HPDE6-E6E7 (cell line): ENCODE data around the gene RAB12.
"Not testable (repeated sequence)": the region's sequence is repeated elsewhere in the genome, so short reads cannot be mapped to it uniquely, and the experiment has no call there.

Source experiments
- DNase-seq: peaks from one replicate; pipeline ENCODE4 v3.0.0; 2011; ENCODE audit warnings: missing footprints; ENCODE audit errors: extremely low spot score

Gene RAB12

DNA sequence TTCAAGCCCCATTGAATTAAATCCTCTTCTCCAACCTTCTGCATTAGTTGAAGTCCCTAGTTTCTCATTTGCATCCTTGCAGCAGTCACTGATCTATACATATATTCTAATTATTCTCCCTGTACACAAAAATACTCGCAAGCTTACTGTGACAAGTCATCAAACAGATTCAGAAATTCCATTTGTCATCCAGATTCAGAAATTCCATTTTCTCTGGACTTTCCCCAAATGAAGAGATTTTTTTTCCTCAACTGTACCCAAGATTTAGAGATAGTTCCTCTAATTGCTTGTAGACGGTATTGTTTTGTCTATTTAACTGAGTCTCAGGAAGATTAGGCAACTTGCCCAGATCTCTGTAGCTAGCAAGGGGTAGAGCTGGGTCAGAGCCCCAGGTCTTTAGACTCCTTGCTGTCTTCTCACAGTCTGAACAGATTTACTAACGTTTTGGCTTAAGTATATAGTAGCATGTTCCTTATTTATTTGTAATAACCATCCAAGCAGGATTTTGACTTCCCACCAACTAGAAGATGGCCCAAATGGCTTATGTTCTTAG lies 34.2 kb downstream of the RAB12 start:
- no peak for DNase-seq

DNA sequence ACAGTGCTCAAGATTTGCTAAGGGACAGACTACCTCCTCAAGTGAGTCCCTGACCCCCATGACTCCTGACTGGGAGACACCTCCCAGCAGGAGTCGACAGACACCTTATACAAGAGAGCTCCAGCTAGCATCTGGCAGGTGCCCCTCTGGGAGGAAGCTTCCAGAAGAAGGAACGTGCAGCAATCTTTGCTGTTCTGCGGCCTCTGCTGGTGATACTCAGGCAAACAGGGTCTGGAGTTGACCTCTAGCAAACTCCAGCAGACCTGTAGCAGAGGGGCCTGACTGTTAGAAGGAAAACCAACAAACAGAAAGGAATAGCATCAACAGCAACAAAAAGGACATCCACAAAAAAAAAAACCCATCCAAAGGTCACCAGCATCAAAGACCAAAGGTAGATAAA lies 38.1 kb downstream of the RAB12 start:
- DNase-seq, result not testable (repeated sequence)

DNA sequence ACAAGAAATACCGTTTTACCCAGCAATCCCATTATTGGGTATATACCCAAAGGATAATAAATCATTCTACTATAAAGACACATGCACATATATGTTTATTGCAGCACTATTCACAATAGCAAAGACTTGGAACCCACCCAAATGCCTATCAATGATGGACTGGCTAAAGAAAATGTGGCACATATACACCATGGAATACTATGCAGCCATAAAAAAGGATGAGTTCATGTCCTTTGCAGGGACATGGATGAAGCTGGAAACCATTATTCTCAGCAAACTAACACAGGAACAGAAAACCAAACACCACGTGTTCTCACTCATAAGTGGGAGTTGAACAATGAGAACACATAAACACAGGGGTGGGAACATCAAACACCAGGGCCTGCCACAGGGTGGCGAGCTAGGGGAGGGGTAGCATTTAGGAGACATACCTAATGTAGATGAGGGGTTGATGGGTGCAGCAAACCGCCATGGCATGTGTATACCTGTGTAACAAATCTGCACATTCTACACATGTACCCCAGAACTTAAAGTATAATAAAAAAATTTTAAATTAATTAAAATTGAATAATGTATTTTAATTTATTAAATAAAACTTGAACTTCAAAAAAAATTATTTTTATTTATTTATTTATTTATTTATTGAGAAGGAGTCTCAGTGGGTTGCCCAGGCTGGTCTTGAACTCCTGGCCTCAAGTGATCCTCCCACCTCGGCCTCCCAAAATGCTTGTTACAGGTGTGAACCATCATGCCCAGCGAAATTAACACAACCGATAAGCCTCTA lies 42.4 kb downstream of the RAB12 start:
- not testable (repeated sequence) for DNase-seq

DNA sequence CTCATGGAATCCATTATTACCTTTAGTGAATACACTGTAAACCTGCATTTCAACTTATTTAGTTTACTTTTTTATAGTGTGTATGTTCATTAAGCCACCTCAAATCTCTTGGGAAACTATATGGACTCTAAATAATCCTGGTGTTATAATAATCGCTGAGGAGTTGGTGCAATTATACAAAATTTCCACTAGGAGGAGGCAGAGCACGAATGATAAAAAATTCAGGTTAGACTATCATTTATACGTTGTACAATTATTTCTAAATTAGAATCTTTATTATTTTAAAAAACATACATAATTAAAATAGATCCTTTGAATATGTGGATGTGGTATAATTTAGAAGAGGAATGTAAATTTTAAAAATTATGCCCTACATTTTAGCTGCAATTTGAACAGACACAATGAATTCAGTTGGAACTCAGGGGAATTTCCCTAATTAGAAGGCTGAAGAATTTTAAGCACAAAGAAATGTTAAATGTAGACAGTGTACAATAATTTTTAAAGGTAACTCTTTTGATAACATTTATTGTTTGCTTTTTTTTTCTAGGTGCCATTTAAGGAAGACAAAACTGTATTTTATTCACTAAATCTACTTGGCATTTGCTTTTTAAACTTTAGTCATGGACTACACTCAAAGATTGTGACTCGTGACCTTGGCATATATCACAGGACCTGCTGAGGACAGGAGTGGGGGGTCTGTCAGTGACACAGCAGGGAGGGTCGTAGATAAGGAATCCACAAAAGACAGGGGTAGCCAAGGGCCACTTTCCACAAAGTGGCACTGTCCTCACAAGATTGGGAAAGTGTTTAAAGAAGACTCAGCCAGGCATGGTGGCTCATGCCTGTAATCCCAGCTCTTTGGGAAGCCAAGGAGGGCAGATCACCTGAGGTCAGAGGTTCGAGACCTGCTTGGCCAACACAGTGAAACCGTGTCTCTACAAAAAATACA lies 45.5 kb downstream of the RAB12 start:
- DNase-seq, result no peak

DNA sequence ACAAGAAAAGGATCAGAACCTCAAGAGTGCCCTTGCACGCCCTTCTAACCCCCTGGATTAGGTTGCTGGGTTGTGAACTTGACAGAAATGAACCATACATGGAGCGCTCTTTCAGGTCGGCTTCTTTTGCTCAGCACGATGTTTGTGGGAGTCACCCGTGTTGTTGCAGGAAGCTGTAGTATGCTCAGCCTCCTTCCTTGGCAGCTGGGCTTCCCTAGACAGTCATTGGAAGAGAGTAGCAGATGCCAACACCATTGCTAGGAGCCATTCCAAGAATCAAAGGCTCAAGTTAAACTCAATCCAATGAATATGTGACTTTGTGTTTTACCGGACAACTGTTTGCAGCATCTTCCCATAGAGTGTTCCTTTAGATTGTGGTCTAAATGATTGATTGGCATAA lies 47.0 kb downstream of the RAB12 start:
- no peak for DNase-seq

DNA sequence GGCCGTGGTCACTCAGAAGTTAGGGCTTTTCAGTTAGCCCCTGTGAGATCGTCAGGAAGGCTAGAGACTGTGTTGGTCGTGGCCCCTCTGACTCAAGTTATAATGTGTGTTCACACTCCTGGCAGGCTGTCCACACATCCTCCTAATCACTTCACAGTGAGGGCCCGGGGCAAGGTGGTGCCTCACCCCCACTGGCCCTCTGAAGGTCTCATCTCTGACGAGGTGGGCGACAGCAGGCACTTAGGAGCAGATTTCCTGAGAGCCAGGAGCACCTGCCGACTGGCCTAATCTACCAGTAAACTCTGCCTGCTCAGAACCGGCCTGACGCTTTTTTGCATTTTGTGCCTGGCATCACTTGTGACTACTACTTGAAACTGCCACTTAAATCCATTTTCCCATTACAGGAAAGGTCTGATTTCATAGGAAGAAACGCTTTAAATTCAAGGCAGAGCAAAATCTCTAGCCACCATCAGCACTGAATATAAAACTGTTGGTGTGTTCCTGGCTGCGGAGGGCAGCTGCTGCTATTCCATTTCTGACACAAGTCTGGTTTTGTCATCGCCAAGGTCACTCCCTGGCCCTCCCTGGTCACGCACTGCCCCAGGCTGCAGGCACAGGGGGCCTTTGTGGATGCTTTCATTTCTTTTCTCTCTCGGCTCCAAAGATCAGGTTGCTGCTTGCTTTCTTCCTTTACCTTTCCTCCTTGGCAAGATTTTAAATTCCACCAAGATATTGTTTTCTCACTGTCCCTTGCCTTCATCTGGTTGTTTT lies 48.0 kb downstream of the RAB12 start:
- DNase-seq, result no peak

DNA sequence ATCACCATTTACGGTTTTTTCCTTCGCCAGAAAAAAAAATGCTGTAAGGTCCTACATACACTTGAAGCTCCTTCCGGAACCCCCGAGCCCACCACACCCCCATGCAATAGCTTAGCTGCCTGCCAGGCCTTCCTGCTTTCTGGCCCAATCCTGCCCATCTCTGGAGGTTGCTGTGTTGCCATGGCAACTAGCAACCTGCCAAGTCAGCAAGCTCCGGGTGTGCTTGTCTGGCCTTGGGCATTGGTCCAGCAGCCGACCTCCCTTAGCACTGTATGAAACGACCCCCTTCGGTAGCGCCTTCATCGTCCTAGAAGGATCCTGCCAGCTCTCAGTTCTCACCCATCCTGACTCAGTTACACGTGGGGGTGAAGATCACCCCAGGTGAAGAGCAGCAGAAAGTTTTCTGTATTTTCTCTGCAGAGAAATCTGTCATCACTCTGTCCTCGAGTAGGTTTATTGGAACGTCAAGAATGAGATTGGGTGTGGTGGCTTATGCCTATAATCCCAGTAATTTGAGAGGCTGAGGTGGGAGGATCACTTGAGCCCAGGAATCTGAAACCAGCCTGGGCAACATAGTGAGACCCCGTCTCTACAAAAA lies 48.7 kb downstream of the RAB12 start:
- no peak for DNase-seq

DNA sequence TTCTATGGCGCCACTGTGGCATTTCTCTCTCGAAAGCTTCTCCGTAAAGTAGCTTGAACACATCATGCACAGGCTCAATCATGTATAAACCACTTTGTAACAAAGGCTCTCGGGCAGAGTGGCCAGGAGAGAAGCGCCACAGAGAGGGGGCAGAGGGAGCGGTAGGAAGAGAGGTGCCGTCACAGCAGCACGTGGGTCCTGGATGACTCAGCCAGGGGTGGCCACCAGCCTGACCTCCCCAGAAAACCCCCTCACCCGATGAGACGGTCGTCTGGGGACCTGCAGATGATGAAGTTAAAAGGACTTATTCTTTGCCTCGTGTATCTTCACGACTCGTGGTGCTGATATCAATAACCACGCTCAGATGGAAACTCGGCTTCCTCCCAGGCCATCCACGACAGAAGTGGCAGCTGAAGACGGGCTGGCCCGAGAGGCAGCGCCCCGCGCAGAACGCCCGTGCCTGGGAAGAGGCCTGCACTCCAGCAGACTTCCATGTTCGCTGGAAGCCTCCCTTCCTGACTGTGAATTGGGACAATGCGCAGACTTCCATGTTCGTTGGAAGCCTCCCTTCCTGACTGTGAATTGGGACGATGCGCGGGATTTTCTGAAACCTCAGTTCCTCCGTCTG lies 49.7 kb downstream of the RAB12 start:
- DNase-seq, result no peak

DNA sequence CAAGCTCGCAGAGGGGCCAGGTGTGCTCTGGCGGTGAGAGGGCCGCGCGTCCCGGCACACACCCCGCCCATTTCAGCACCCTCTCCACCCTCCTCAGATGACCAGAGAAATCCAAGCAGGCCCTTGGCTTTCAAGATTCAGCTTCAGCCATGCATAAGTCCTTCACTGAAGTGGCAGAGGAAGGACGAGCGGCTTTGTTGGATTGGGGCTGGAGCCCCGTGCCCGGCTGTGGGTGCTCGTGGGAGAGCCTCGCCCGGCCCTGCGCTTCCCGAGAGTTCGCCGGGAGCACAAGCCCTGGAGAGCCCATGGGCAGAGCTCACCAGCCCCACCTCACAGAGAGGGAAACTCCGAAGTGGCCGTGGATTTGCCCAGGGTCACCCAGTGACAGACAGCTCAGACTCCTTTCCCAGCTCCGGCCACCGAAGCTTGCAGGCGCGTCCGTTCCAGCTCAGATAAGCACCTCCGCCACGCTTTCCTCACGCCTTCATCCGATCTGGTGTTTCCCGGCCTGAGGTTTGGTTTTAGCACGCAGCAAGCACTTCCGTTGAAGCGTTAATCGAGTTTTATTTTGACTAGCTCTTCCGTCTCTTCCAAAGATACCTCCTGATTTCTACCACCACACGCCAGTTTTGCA lies 50.5 kb downstream of the RAB12 start:
- no peak for DNase-seq

DNA sequence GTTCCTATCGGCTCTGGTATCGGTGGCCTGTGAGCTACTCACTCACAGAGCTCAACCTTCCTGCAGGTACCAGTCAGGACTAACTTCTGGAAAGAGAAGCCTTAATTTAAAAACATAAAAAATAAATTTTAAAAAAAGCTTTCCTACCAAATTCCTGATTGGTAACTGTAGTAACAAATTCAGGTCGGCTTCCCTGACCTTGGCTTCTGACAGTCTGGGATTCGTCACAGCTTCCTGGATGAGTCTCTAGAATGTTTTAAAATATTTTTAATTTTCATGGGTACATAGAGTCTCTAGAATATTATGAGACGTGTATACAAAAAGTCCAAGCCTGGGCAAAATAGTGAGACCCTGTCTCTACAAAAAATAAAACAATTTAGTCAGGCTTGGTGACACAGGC lies 51.1 kb downstream of the RAB12 start:
- DNase-seq, result no peak

DNA sequence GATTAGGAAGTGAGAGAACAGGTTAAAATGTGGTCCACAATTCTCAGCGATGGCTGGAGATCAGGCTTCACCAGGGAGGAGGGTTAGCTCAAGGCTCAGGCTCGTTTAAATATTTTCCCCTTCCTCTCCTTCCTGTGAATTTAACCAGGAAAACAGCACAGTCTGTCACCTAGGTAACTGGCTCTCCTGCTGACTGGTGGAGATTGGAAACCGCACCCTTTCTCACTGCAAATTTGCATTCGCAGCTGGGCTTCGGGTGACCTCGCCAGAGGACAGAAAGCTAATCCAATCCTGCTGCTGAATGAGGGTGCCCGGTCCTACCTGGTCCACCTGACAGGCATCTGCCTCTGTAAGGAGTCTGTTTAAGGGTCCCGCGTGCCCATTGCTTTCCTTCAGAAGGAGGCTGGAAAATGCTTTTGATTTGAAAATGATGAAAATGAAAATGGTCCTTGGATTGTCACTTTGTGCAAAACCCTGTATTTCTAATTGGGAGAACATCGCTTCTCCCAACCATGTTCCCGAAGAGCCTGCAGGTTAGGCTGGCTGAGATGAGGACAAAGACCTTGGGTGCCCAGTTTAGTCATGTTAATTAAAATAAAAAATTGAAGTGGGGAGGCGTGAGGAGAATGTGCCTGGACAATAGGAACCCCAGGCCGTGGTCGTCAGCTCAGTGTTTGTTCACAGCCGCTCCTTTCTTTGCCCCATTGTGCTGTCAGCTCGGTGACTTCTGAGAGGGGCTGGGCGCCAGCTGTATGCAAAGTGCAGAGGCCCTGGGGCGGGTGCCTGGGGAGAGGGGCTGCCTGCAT lies 52.7 kb downstream of the RAB12 start:
- no peak for DNase-seq

DNA sequence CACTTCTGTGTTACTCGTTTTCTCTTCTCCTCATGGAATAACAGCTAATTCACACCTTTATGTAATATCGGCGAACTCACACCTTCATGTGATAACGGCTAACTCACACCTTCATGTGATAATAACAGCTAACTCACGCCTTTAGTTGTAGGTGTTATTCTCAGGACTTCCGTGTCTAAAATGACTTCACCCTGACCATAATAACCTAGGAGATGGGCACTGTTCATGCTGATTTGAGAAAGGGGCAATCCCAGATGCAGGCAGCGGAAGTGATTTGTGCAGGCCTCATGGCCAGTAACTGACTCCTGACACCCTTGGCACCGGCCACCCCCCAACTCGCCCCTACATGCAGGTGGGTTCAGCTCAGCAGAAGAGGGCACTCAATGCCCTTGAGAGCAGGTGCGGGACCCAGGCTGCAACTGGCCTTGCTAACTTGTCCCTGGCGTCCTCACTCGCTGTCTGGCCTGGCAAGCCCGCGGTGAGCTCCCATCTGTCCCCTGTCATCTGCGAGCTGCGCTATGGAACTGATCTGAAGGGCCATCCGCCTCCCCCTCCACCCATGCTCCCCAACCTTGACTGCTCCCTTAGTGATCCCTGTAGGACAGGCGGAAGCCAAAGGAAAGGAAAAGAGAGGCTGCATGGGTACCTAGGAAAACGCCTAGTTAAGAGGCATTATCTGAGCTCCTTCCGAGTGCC lies 53.5 kb downstream of the RAB12 start:
- no peak for DNase-seq

DNA sequence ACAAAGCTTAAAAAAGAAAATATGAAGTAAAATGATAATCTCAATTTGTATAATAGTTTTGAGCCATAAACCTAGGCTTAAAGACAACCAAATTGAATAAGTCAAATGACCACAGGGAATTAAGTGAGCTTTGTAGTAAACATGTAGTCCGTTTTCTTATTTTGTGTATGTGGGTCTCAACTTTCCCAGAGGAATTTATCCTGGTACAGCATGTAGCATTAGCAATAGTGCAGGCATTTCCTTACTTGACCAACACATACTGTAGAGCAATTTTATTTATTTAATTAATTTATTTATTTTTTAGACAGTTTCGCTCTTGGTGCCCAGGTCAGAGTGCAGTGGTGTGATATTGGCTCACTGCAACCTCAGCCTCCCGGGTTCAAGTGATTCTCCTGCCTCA lies 58.6 kb downstream of the RAB12 start:
- DNase-seq, result no peak

DNA sequence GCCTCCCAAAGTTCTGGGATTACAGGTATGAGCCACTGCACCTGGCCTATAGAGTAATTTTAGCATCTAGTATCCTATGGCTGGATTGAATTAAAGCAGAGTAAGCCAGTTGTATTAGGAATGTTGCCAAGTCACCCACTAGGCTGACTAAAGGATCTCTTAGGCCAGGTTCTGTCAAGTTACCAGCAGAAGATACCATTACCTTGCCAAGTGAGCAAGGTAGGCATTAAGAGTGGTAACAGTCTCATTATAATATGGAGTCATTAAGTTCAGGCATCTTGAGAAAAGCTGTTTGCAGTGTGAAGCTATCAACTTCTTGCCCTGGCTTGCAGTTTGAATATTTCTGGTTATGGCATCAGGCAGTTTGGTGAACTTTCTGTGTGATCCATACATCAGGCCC lies 59.1 kb downstream of the RAB12 start:
- DNase-seq, result no peak

DNA sequence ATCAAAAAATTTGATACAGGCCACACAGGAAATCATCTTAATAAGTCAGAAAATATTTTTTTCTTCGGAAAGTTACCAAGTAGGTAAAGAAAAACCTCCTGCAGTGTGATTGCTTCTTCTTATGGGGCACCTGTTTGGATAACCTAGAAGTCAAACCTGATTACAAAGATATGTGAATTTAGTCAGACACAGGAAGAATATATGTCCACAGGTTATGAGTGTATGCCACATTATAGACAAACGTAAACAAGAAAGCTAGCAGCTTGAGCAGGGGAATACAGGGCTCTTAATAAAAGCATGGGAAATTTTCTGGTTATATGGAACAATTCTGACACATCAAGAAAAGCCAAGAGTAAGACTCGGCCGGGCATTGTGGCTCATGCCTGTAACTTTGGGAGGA lies 60.3 kb downstream of the RAB12 start:
- no peak for DNase-seq

DNA sequence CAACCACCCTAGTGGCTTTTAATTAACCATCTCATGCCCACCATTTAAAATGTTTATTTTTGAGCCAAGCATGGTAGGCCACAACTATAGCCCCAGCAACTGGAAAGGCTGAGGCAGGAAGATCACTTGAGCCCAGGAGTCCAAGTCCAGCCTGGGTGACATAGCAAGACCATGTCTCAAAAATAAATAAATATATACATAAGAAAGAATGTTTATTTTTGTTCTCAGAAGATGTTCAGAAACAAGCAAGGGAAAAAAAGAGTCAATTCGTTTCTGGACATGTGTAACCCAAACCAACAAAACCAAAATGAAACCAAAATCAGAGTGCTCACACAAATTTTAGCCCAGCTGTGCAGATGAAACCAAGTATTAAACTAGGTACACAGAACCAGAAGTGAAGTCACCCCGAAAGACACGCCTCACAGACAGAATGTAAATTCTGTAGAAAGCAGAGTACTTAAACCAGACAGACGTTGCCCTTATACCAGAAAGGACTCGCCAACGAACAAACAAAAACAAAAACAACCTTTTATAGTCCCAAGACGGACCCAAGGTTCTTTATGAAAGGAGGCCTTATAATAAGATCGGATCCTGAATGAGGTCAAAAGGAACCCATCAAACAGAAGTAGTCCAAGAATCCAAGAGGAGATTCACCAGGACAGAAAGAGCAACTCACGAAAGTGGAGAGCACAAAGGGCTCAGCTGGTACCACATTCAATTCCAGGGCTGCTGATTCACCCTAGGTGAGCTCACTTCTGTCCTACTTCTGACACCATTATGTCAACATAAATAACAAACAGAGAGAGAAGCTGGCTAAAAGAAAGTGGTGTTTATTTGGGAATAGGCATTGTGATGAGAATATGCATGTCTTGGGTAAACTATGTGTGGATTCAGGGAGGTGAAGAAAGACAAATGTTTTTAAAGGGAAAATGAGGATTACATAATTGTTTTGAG lies 64.3 kb downstream of the RAB12 start:
- DNase-seq, result no peak

DNA sequence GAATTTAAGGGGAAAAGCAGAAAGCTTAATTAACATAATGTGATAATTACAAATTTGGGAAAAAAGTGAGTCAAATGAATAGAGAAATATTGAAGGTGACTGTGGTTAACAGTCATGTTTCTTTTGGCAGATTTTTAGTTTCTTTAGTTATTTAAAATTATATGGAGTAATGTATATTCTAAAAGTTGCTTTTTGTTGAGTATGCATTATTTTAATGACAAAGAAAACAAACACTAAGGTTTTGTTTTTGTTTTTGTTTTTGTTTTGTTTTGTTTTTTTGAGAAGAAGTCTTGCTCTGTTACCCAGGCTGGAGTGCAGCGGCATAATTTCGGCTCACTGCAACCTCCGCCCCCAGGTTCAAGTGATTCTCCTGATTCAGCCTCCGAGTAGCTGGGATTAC lies 65.8 kb downstream of the RAB12 start:
- DNase-seq, result no peak

DNA sequence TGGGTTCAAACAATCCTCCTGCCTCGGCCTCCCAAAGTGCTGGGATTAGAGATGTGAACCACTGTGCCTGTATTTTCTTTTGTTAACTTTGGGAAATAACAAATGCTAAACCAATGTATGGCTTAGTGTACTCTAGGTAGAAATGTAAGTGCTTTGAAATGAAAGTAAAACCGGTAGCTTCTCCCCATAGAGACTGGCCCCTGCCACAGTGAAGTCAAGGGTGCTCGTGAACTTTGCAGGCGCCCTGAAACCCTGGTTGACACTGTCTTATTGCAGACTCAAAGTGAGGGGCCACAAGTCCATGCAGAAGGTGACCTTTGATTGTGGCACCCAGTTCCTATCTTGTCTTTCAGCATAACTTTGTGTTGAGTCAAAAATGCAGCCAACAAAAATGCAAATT lies 72.0 kb downstream of the RAB12 start:
- no peak for DNase-seq
